RKO (cell line): Measurements from ENCODE around the gene CEACAM18.
"Not testable (repeated sequence)": the region's sequence is repeated elsewhere in the genome, so short reads cannot be mapped to it uniquely, and the experiment has no call there.

ENCODE experiments used
- DNase-seq: peaks from one replicate; pipeline ENCODE4 v3.0.0-alpha.2; 2016; ENCODE audit warnings: low spot score

The CEACAM18 gene

GRCh38 chr19:51461723-51462161, 16.6 kb upstream of the CEACAM18 start:
- no peak for DNase-seq

- no peak for DNase-seq
These were observed 16.1 kb upstream of the CEACAM18 start for GRCh38 chr19:51462276-51462675.

GRCh38 chr19:51462681-51463080, 15.7 kb upstream of the CEACAM18 start:
- no peak for DNase-seq

GRCh38 chr19:51463976-51464581, 14.3 kb upstream of the CEACAM18 start:
- DNase-seq, result not testable (repeated sequence)

GRCh38 chr19:51466723-51467122, 11.6 kb upstream of the CEACAM18 start:
- DNase-seq, result no peak

- no peak for DNase-seq
These were observed 10.3 kb upstream of the CEACAM18 start for GRCh38 chr19:51467864-51468544.

DNA sequence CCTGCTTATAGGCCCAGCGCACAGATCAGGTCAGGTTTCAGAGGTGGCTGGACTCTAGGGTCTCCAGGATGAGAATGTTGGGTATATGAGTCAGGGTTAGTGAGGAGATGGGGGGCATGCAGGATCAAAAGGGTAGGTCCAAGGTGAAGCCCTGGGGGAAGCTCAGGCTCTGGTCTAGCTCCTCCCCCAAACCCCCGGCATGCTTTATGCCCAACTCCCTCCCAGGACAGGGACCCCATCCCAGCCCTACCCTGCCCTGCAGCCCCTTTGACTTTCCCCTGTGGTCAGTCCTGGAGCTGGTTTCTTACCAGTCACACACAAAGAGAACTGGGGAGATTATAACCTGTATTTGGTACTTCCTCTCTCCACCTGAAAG, 9.8 kb upstream of the CEACAM18 start:
- DNase-seq, result no peak

- DNase-seq, result no peak
These were observed 9.2 kb upstream of the CEACAM18 start for GRCh38 chr19:51469162-51469561.

GRCh38 chr19:51469629-51470028, 8.7 kb upstream of the CEACAM18 start:
- no peak for DNase-seq

DNA sequence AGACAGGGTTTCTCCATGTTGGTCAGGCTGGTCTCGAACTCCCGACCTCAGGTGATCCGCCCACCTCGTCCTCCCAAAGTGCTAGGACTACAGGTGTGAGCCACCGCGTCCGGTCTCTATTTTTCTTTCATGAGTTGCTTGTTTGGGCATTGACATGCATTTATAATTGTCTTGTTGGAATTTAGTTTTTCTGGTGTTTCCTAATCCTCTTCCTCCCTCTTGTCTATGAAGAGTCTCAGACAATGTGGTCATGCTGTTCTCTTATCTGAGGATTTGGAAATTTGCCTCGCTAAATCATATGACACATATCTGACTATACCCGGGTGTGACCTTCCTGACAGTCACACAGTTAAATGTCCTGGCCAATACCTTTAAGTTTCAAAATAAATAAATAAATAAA, 7.4 kb upstream of the CEACAM18 start:
- no peak for DNase-seq

- DNase-seq, result no peak
These were observed 6.8 kb upstream of the CEACAM18 start for GRCh38 chr19:51471527-51471926.

DNA sequence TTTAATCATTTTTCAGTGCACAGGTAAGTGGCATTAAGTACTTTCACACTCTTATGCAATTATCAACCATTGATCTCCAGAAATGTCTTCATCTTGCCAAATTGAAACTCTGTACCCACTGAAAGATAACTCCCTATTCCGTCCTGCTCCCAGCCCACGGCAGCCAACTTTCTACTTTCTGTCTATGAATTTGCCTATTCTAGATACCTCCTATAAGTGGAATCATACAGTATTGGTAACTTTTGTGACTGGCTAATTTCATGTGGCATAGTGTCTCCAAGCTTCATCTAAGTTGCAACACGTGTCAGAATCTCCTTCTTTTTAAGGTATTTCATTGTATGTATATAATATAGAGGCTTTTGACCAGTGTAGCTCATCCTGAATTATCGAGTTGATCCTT, 5.7 kb upstream of the CEACAM18 start:
- DNase-seq, result no peak

DNA sequence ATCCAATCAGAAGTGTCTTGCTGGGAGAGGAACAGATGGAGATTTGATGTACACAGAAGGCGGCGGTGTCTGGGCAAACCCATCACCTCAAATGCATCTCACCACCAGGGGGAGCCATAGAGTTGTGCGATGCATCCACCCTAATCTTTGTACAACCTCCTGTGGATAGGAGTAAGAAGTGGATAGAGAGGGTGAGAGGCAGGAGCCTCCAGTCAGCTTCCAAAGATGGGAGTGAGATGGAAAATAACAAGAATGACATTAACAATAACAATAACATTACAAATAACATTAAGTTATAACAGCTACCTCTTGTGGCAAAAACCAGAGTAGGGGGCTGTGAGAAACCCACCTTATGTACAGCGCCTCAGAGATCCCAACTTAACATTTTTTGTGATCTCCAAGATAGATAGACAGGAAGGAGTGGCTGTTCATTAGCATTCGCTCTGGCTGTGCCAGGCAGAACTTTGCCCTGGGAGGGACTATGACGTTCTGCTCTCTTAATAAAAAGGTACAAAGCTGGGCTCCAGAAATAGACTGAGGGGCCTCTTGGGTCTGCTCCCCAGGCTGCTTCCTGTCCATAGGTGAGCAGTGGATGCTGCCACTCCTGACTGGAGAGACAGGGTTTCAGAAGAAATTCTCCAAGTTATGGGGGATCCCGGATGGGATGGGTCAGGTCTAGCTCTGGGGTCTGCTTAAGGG, 5.2 kb upstream of the CEACAM18 start:
- peak; percentile 67 for DNase-seq

DNA sequence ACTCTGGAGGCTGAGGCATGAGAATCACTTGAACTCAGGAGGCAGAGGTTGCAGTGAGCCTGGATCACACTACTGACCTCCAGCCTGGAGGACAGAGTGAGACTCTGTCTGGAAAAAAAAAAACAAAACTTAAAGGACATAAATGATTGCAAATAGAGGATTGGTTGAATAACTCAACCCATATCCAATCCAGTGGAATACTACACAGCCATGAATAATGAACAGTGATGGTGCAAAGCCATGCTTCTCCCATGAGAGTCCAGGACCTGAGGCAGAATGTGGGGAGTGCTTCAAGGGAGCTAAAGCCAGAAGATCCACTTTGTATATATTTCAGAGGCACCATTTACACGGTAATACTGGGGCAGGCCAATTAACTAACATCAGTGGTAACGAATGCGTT, 2.2 kb upstream of the CEACAM18 start:
- DNase-seq, result no peak

- no peak for DNase-seq
These were observed 995 bp upstream of the CEACAM18 start for GRCh38 chr19:51477344-51477743.

DNA sequence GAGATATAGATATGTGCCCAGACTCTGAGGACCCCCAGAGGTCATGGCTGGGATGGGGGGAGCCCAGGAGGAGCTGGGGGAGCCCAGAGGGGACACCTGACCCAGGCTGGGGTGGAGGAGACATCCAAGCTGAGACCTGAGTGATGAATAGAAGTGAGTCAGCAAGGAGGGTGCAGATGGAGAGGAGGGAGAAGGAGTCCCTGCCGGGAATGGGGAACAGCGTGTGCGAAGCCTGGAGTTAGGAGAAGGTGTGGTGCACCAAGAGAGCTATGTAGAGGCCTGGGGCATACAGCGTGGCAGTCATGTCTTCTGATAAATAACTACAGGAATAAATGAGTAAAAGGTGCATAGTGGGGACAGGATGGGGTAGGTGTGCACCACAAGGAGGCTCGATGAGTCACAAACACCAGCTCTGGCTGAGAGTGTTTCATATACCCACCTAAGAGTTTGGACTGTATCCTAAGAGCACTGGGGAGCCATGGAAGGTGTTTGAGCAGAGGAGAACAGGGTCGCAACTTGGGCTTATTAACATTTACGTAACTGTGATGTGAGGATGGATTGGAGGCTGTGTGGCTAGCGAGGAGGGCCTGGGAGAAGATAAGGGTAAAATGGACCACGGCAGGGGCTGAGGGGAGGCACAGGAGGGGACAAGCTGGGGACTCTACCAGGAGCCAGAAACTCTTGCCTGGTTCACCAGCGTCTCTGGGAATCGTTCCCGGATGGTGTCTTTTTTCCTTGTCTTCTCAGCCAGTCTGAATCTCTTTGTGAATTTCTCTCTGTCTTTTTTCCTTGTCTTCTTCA, 1.4 kb downstream of the CEACAM18 start:
- no peak for DNase-seq

GRCh38 chr19:51480590-51480989, 2.3 kb downstream of the CEACAM18 start:
- DNase-seq, result peak; percentile 32

DNA sequence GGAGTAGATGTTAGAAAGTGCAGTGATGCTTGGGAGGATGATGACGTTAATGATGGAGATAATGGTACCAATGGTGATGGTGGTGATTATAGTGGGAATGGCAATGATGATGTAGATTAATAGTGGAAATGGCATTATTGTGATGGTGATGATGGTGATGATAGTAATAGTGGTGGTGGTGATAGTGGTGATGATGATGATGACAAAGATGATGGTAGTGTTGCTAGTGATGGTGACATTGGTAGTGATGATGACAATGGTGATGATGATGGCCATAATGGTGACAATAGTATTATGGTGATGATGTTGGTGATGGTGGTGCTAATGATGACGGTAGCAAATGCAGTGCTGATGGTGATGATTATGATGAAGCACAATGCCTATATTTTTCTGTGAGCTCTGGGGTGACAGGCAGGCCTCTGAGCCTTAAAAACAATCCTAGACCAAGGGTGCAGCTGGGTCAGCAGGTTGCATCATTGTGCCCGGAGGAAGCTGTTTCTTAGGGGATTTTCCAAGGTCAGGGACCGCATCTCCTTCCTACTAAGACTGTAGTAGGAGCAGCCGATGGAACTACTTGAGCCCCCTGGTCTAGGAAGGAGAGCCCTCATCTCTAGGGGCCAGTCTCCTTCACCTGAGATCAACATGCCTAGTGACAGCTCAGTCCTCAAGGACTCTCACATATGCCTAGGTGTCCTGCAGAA, 7.8 kb downstream of the CEACAM18 start:
- DNase-seq, result no peak

DNA sequence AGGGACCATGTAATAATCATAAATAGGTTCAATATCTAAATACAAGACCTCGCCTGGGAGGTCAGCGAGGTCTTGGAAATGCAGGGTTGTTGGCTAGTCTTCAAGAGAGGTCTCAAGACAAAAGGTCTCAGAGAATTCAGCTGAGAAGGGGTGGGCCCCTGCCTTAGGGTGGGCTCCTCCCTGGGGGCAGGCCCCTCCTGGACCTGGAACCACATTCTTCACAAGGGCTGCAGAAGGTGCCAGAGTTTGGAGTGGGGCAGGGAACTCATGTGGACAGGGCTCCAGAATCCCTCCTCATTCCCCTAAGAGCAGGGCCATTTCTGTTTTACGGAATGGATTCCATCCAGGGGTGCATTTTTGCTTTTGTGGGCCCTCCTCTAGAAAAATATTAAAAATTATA, 10.2 kb downstream of the CEACAM18 start:
- no peak for DNase-seq

- DNase-seq, result no peak
These were observed 10.8 kb downstream of the CEACAM18 start for GRCh38 chr19:51489113-51489512.

- no peak for DNase-seq
These were observed 12.3 kb downstream of the CEACAM18 start for GRCh38 chr19:51490676-51491075.

DNA sequence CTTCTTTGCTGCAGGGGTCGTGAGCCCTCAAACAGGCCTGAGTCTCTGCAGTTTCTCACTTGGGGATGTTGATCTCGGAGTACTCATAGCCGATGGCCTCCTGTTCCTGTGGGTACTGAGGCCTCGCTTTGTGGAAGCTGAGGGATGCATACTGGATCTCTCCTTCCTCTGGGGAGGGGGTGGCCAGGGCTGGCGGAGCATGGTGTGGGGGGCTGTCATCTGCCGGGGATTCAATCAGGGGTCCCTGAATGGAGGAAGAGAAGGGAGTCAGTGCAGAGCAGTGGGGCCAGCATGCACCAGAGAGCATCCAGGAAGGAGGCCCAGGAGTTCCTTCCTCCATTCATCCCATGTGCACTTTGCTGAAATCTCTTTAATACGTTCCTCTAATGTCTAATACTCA, 13.2 kb downstream of the CEACAM18 start:
- no peak for DNase-seq
